Ishikawa (cell line): ENCODE results near the gene PACRGL.

Source experiments
- CEBPB ChIP-seq: IDR thresholded peaks from 2 replicates; pipeline ENCODE4 v1.6.1; 2012
- CREB1 ChIP-seq: IDR thresholded peaks from 2 replicates; pipeline ENCODE4 v1.6.1; 2012; ENCODE audit warnings: low read depth
- EGR1 ChIP-seq: IDR thresholded peaks from 2 replicates; pipeline ENCODE4 v1.6.1; 2012
- EP300 ChIP-seq: IDR thresholded peaks from 2 replicates; pipeline ENCODE4 v1.6.1; 2012; ENCODE audit warnings: borderline replicate concordance
- FOXM1 ChIP-seq: IDR thresholded peaks from 2 replicates; pipeline ENCODE4 v1.6.1; 2012; ENCODE audit warnings: low read depth, borderline replicate concordance
- MAX ChIP-seq: IDR thresholded peaks from 2 replicates; pipeline ENCODE4 v1.6.1; 2012
- NFIC ChIP-seq: IDR thresholded peaks from 2 replicates; pipeline ENCODE4 v1.6.1; 2012
- RAD21 ChIP-seq: IDR thresholded peaks from 2 replicates; pipeline ENCODE4 v1.6.1; 2012; ENCODE audit warnings: low read depth
- REST ChIP-seq: IDR thresholded peaks from 2 replicates; pipeline ENCODE4 v1.6.1; 2012; ENCODE audit warnings: low read depth, mild to moderate bottlenecking
- TAF1 ChIP-seq: IDR thresholded peaks from 2 replicates; pipeline ENCODE4 v1.6.1; 2012; ENCODE audit warnings: low read depth, mild to moderate bottlenecking
- TCF12 ChIP-seq: IDR thresholded peaks from 2 replicates; pipeline ENCODE4 v1.6.1; 2012; ENCODE audit warnings: low read depth
- TEAD4 ChIP-seq: IDR thresholded peaks from 2 replicates; pipeline ENCODE4 v1.6.1; 2012
- USF1 ChIP-seq: IDR thresholded peaks from 2 replicates; pipeline ENCODE4 v1.6.1; 2012
- YY1 ChIP-seq: IDR thresholded peaks from 2 replicates; pipeline ENCODE4 v1.6.1; 2012; ENCODE audit warnings: low read depth
- ZBTB7A ChIP-seq: IDR thresholded peaks from 2 replicates; pipeline ENCODE4 v1.6.1; 2012; ENCODE audit warnings: low read depth

The PACRGL gene

GRCh38 chr4:20678400-20678799, 21.9 kb upstream of the PACRGL start:
- TF ChIP-seq TAF1 (no peak), CEBPB (no peak), YY1 (no peak), USF1 (no peak), FOXM1 (no peak), NFIC (no peak), CREB1 (no peak), EGR1 (no peak), RAD21 (no peak), MAX (no peak), TCF12 (no peak), EP300 (no peak), REST (no peak), TEAD4 (no peak), ZBTB7A (no peak)

GRCh38 chr4:20679951-20680350, 20.3 kb upstream of the PACRGL start:
- TF ChIP-seq TAF1 (no peak), EGR1 (no peak), REST (no peak), NFIC (no peak), FOXM1 (no peak), MAX (no peak), CEBPB (no peak), TEAD4 (no peak), EP300 (no peak), ZBTB7A (no peak), CREB1 (no peak), TCF12 (no peak), YY1 (no peak), RAD21 (no peak), USF1 (no peak)

GRCh38 chr4:20680736-20681135, 19.5 kb upstream of the PACRGL start:
- TF ChIP-seq TEAD4: no peak
- no peak for TF ChIP-seq EP300
- no peak for TF ChIP-seq CREB1
- no peak for TF ChIP-seq NFIC
- no peak for TF ChIP-seq EGR1
- TF ChIP-seq FOXM1: no peak
- no peak for TF ChIP-seq REST
- TF ChIP-seq TCF12: no peak
- TF ChIP-seq ZBTB7A: no peak
- no peak for TF ChIP-seq YY1
- no peak for TF ChIP-seq CEBPB
- TF ChIP-seq USF1: no peak
- no peak for TF ChIP-seq TAF1
- no peak for TF ChIP-seq MAX
- TF ChIP-seq RAD21: no peak

- TF ChIP-seq TCF12 (no peak), TEAD4 (no peak), NFIC (no peak), ZBTB7A (no peak), REST (no peak)
Measured at GRCh38 chr4:20681271-20681670, 19.0 kb upstream of the PACRGL start.
